AG09319 (cell line): Measurements from ENCODE around the gene MTRF1.

Source experiments
- DNase-seq: peaks from one replicate; pipeline ENCODE4 v3.0.0-alpha.2; 2010; ENCODE audit warnings: low read depth; ENCODE audit errors: extremely low read depth
- TF ChIP-seq, protein P1 (sequence below): IDR thresholded peaks from 2 replicates; pipeline ENCODE4 v1.5.1; 2011; ENCODE audit warnings: low read depth, mild to moderate bottlenecking, inconsistent platforms, low read length, moderate library complexity

MTRF1 gene

DNA sequence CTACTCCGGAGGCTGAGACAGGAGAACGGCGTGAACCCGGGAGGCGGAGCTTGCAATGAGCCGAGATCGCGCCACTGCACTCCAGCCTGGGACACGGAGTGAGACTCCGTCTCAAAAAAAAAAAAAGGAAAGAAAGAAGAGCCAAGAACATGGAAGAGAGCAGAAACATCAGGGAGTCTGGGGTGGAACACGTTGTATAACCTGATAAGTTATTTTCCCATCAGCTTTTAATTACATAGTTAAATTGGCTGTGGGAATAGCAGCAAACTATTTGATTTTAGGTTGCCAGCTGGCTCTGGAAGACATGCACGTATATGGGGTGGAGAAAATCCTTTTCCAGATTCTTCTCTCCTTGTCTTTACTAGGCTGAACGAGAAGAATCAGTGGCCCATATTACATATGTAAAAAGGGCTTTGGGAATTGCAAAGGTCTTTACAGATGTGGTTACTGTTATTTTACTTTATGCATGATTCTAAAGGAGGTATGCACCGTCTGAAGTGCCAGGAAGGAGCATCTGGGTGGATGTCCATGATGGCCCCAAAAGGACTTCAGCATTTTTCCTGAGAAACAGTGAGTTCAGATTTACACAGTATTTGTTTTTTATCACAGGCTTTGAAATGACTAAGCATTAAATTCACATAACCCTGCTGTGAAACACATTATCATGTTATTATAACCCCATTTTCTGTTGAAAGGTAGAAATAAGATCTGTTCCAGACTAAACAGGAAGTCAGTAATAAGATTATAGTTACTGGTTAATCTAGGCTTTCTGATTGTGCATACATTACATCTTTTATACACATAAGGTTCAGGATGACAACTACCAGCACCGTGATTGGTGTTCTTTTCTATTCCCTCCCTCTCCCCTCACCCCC, 43.1 kb upstream of the MTRF1 start:
- DNase-seq: peak; percentile 28

DNA sequence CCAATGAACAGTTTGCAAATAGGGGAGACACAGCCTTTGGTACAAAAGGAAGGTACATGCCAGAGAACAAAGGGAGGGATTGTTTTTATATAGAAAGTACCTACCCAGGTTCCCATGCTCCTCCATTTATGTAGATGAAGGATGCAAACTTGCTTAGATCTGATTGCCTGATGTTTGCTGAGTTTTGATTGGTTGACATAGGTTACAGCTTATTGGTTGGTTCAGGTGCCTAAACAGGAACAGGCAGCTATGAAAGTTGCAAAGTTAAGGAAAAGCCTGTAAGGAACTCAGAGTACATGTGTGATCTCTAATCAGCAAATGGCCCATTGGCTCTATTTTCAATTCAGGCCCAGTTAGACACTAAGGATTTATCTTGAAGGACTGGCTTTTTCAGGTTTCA, 41.2 kb upstream of the MTRF1 start:
- TF ChIP-seq, protein P1, sequence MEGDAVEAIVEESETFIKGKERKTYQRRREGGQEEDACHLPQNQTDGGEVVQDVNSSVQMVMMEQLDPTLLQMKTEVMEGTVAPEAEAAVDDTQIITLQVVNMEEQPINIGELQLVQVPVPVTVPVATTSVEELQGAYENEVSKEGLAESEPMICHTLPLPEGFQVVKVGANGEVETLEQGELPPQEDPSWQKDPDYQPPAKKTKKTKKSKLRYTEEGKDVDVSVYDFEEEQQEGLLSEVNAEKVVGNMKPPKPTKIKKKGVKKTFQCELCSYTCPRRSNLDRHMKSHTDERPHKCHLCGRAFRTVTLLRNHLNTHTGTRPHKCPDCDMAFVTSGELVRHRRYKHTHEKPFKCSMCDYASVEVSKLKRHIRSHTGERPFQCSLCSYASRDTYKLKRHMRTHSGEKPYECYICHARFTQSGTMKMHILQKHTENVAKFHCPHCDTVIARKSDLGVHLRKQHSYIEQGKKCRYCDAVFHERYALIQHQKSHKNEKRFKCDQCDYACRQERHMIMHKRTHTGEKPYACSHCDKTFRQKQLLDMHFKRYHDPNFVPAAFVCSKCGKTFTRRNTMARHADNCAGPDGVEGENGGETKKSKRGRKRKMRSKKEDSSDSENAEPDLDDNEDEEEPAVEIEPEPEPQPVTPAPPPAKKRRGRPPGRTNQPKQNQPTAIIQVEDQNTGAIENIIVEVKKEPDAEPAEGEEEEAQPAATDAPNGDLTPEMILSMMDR: no peak
- no peak for DNase-seq

More for the DNA sequence above, 43.1 kb upstream of the MTRF1 start:
- TF ChIP-seq, protein P1: no peak

- no peak for DNase-seq
- TF ChIP-seq, protein P1: no peak
Observed at GRCh38 chr13:41302743-41303142, 39.4 kb upstream of the MTRF1 start.

DNA sequence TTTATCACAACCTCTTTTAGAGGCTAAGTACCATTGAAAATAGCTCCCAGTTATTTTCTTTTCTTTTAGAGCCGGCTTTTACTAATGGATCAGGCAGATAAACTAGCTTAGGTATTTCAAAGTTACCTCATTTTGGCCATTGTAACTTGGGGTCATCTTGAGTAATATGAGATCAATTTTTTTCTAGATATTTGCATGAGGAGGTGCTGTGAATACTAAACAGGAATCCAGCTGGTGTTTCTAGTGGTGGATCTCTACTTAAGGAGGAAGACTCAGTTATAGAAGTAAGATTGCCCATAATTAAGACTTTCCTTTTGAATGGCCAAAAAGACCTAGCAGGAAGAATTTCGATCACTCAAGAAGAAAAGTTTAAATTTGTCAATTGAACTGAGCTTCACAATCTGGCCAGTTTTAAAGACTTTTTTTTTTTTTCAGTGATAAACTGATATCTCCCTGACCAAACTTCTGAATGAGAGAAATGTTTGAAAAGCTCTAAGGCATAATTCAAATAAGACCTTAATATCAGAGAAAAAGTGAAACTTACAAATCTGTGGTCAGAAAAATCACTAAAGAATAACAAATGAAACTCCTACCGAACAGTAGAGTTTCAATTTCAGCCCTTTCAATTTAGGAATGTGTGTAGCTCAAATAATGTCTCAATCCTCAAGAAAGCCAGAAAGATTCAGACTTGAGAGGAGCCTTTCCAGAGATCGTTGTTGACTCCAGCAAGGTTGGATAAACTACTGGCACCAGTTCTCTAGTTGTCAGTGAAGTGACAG, 36.1 kb upstream of the MTRF1 start:
- TF ChIP-seq, protein P1: no peak
- no peak for DNase-seq

DNA sequence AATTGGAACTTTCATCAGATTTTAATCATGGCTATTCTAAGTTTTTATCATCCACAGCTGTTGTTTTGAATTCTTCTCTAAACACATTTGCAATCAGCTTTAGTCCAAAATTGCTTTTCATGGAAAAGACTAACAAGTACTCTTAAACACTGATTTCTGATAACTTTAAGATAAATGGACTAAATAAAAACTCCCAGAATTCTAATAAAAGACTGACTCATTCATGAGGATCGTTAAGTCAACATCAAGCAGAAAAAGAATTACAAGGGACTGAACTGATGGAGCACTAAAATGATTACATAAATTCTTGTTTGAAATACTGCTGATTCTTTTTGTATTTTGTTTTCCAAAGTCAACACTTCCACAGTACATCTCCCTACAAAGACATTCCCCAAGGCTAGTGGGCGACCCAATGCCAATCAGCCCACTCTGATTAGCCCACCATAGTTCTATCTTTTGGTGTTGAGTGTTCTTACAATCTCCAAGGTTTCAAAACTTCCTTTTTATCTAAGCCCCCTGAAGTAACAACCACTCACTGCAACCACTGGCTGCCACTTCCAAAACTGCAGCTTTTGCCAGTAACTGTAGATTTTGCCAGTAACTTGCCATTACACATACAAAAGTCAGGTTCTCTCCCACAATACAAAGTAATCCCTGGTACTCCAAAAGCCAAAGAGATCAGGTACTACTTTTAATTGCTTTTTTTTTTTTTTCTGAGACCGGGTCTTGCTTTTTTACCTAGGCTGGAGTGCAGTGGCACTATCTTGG, 33.7 kb upstream of the MTRF1 start:
- no peak for DNase-seq
- TF ChIP-seq, protein P1: no peak

DNA sequence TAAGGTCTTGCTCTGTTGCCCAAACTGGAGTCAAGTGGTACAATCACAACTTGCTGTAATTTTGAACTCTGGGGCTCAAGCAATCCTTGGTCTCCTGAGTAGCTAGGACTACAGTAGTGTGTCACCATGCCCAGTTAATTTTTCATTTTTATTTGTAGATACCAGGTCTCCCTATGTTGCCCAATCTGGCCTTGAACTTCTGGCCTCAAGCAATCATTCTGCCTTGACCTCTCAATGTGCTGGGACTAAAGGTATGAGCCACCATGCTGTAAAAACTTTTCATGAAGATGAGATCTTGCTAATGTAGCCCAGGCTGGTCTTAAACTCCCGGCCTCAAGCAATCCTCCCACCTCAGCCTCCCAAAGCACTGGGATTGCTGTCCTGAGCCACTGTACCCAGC, 32.6 kb upstream of the MTRF1 start:
- no peak for DNase-seq
- TF ChIP-seq, protein P1: no peak
